H1 (cell line): ENCODE measurements around the gene CDH8. TPM values are rescaled to one million over a fixed set of nuclear protein-coding genes. Genes with fewer than 3 reads are reported as not detected.
"Not testable (repeated sequence)": the region's sequence is repeated elsewhere in the genome, so short reads cannot be mapped to it uniquely, and the experiment has no call there.

Experiments
- CTCF ChIA-PET: fragments of 300-600 bp; sonication (Branson Sonifier 250); formaldehyde crosslinking; loops from one replicate; lab custom pipeline; 2021; ENCODE audit not compliant: partially characterized antibody; lab: Charles Lee
- POLR2A ChIA-PET: fragments of 300-600 bp; sonication (Branson Sonifier 250); formaldehyde crosslinking; loops from one replicate; lab custom pipeline; 2021; ENCODE audit warnings: inconsistent platforms; ENCODE audit not compliant: partially characterized antibody; lab: Charles Lee
- DNase-seq, 2 experiments: peaks; one replicate each; pipeline versions ENCODE4 v3.0.0 to v3.0.0-alpha.2; 2010 to 2022; ENCODE audit warnings: low spot score in 2 of 2, low read depth in 1 of 2, mixed read lengths in 1 of 2
- FAIRE-seq: peaks from 2 replicates; lab custom pipeline; 2011; peaks lifted over from hg19 to GRCh38; lab: Jason Lieb, UNC
- H2AFZ ChIP-seq: 2 replicates; pipeline ENCODE4 v1.8.1; 2012; ENCODE audit warnings: low read length, inconsistent platforms
- H2AK5ac ChIP-seq: 2 replicates; pipeline ENCODE4 v1.6.1; 2013; ENCODE audit warnings: low read depth, low read length
- H2BK120ac ChIP-seq: replicated peaks from 2 replicates; pipeline ENCODE3; 2013; ENCODE audit warnings: low read depth, low read length, inconsistent platforms
- H2BK12ac ChIP-seq: 2 replicates; pipeline ENCODE4 v1.6.1; 2013; ENCODE audit warnings: low read depth, low read length
- H2BK15ac ChIP-seq: 2 replicates; pipeline ENCODE4 v1.6.1; 2013; ENCODE audit warnings: low read length
- H2BK20ac ChIP-seq: 2 replicates; pipeline ENCODE4 v1.6.1; 2013; ENCODE audit warnings: low read length
- H2BK5ac ChIP-seq: 2 replicates; pipeline ENCODE4 v1.6.1; 2013; ENCODE audit warnings: low read depth, low read length
- H3K14ac ChIP-seq: 2 replicates; pipeline ENCODE4 v1.6.1; 2013; ENCODE audit warnings: inconsistent platforms; ENCODE audit not compliant: insufficient read length
- H3K18ac ChIP-seq: 2 replicates; pipeline ENCODE4 v1.6.1; 2013; ENCODE audit warnings: low read length; ENCODE audit errors: extremely low read depth
- H3K23ac ChIP-seq: 2 replicates; pipeline ENCODE4 v1.6.1; 2013; ENCODE audit warnings: inconsistent platforms; ENCODE audit not compliant: insufficient read length
- H3K23me2 ChIP-seq: 2 replicates; pipeline ENCODE4 v1.6.1; 2013; ENCODE audit warnings: low read depth, low read length
- H3K27ac ChIP-seq: 2 replicates; pipeline ENCODE4 v1.6.1; 2011; ENCODE audit warnings: low read depth, low read length, inconsistent platforms
- H3K27me3 ChIP-seq, 4 experiments: replicated peaks in 1 of 4; 1 replicate in 1 of 4; 2 replicates in 3 of 4; pipeline versions ENCODE4 v1.6.1 to v1.8.1; 2011 to 2013; ENCODE audit warnings: low read length in 3 of 4, mild to moderate bottlenecking in 3 of 4, inconsistent platforms in 2 of 4, mixed read lengths in 2 of 4, moderate library complexity in 1 of 4; ENCODE audit not compliant: control insufficient read depth in 3 of 4, insufficient read depth in 3 of 4; ENCODE audit errors: extremely low read depth in 1 of 4
- H3K36me3 ChIP-seq, 4 experiments: 2 replicates each; pipeline versions ENCODE4 v1.6.1 to v1.8.1; 2011 to 2013; ENCODE audit warnings: mild to moderate bottlenecking in 4 of 4, low read length in 3 of 4, moderate library complexity in 2 of 4, control low read depth in 1 of 4, inconsistent platforms in 1 of 4; ENCODE audit not compliant: insufficient read depth in 4 of 4, control insufficient read depth in 2 of 4
- H3K4ac ChIP-seq: replicated peaks from 2 replicates; pipeline ENCODE3; 2013; ENCODE audit warnings: low read length, low read depth, mixed read lengths, inconsistent platforms; ENCODE audit not compliant: insufficient read length
- H3K4me1 ChIP-seq, 4 experiments: replicated peaks in 1 of 4; 1 replicate in 1 of 4; 2 replicates in 3 of 4; pipeline versions ENCODE4 v1.6.1 to v1.8.1; 2011 to 2013; ENCODE audit warnings: low read length in 3 of 4, inconsistent platforms in 2 of 4, mixed read lengths in 1 of 4; ENCODE audit not compliant: insufficient read depth in 4 of 4, control insufficient read depth in 3 of 4
- H3K4me2 ChIP-seq, 2 experiments: 2 replicates each; pipeline versions ENCODE4 v1.6.1 to v1.8.1; 2011 to 2013; ENCODE audit warnings: low read depth in 2 of 2, low read length in 2 of 2, control low read depth in 1 of 2, inconsistent platforms in 1 of 2, mild to moderate bottlenecking in 1 of 2; ENCODE audit not compliant: insufficient read depth in 1 of 2
- H3K4me3 ChIP-seq, 4 experiments: fragments of 200-600, 300-600 bp in 1 of 4; sonication (generic), shearing (Covaris generic), sonication (Bioruptor Twin) in 1 of 4; 2 replicates each; pipeline versions ENCODE4 v1.5.1 to v1.8.1; 2011 to 2016; ENCODE audit warnings: low read length in 4 of 4, low read depth in 3 of 4, control low read depth in 2 of 4, inconsistent platforms in 2 of 4, mild to moderate bottlenecking in 2 of 4, mixed read lengths in 1 of 4, moderate library complexity in 1 of 4; ENCODE audit not compliant: insufficient read depth in 2 of 4; ENCODE audit errors: extremely low read depth in 1 of 4
- H3K56ac ChIP-seq: replicated peaks from 2 replicates; pipeline ENCODE3; 2013; ENCODE audit warnings: low read depth, mild to moderate bottlenecking, mixed read lengths, low read length, inconsistent platforms; ENCODE audit not compliant: insufficient read length
- H3K79me1 ChIP-seq: 2 replicates; pipeline ENCODE4 v1.6.1; 2013; ENCODE audit warnings: low read depth, low read length, control low read depth
- H3K79me2 ChIP-seq, 2 experiments: 2 replicates each; pipeline versions ENCODE4 v1.6.1 to v1.8.1; 2012 to 2013; ENCODE audit warnings: low read length in 2 of 2, mild to moderate bottlenecking in 2 of 2, inconsistent platforms in 1 of 2; ENCODE audit not compliant: insufficient read depth in 2 of 2, control insufficient read depth in 1 of 2
- H3K9ac ChIP-seq, 4 experiments: replicated peaks in 1 of 4; 1 replicate in 1 of 4; 2 replicates in 3 of 4; pipeline versions ENCODE4 v1.6.1 to v1.8.1; 2011 to 2013; ENCODE audit warnings: low read depth in 3 of 4, low read length in 3 of 4, control low read depth in 2 of 4, mild to moderate bottlenecking in 2 of 4, moderate library complexity in 2 of 4, inconsistent platforms in 1 of 4; ENCODE audit errors: extremely low read depth in 1 of 4
- H3K9me3 ChIP-seq, 2 experiments: 2 replicates each; pipeline versions ENCODE4 v1.6.1 to v1.8.1; 2012 to 2013; ENCODE audit warnings: mild to moderate bottlenecking in 2 of 2, moderate library complexity in 2 of 2, control low read depth in 1 of 2, inconsistent platforms in 1 of 2, low read depth in 1 of 2, low read length in 1 of 2, mixed read lengths in 1 of 2; ENCODE audit not compliant: insufficient read depth in 2 of 2
- H4K20me1 ChIP-seq, 2 experiments: replicated peaks in 1 of 2; 2 replicates each; pipeline versions ENCODE3 to v1.8.1; 2011 to 2013; ENCODE audit warnings: inconsistent platforms in 2 of 2, low read length in 2 of 2, mild to moderate bottlenecking in 1 of 2; ENCODE audit not compliant: insufficient read depth in 2 of 2, control insufficient read depth in 1 of 2
- H4K5ac ChIP-seq: 2 replicates; pipeline ENCODE4 v1.6.1; 2013; ENCODE audit warnings: low read length, low read depth, mixed read lengths, inconsistent platforms; ENCODE audit not compliant: insufficient read length
- H4K8ac ChIP-seq: 2 replicates; pipeline ENCODE4 v1.8.0; 2013; ENCODE audit warnings: mild to moderate bottlenecking, moderate library complexity, low read length, inconsistent platforms; ENCODE audit not compliant: insufficient read depth; ENCODE audit errors: extremely low read depth
- H4K91ac ChIP-seq: replicated peaks from 2 replicates; pipeline ENCODE3; 2013; ENCODE audit warnings: low read length, mixed read lengths, inconsistent platforms; ENCODE audit not compliant: insufficient read length
- WGBS, 2 experiments: shearing (Covaris generic) in 1 of 2; methylation state at CpG; one replicate each; pipeline versions ENCODE4 v1.1.6 to v1.1.7; 2013 to 2015; ENCODE audit warnings: low lambda C conversion rate in 2 of 2, mixed read lengths in 2 of 2, inconsistent platforms in 1 of 2, low coverage in 1 of 2, missing lambda C conversion rate in 1 of 2; ENCODE audit not compliant: insufficient replicate concordance in 2 of 2, insufficient coverage in 1 of 2, insufficient read length in 1 of 2; ENCODE audit errors: extremely low coverage in 1 of 2, missing lambda C conversion rate in 1 of 2; 5-methylcytosine and 5-hydroxymethylcytosine counted together
- polyA plus RNA-seq, 7 experiments: library from polyadenylated mRNA; depleted of rRNA in 3 of 7; stranded (reverse) in 5 of 7; unstranded in 2 of 7; fragments of >200 nt in 5 of 7; fragments of 200-250 nt in 2 of 7; gene quantifications; 1 replicate in 5 of 7; 2 replicates in 1 of 7; 4 replicates in 1 of 7; pipeline versions ENCODE4 v1.2.1 to v1.2.3, GENCODE V29; 2011 to 2013; ENCODE audit warnings: missing spikeins in 2 of 7, mixed read lengths in 2 of 7
- total RNA-seq: library from RNA; stranded (reverse); fragmentation: NEBNext Ultra II Directional; extraction: Animal tissue kit (Norgen Biotek cat#: 25700); gene quantifications from 2 replicates; pipeline ENCODE4 v1.2.1, GENCODE V29; 2021

CDH8 gene
- total and polyA plus RNA-seq, 2 of the 8 experiments (the other 6 are each of a cell fraction or from before 2014, with no cell fraction given) = 7.7 to 8.4 TPM

GRCh38 chr16:61699640-61700039, 336.6 kb downstream of the CDH8 start:
- H3K4me3 ChIP-seq, H3K14ac ChIP-seq, H2BK15ac ChIP-seq, H3K23me2 ChIP-seq, H4K5ac ChIP-seq, H3K4me1 ChIP-seq, H4K20me1 ChIP-seq, H2BK12ac ChIP-seq, H2BK120ac ChIP-seq, H3K4ac ChIP-seq, H3K56ac ChIP-seq, FAIRE-seq, H2BK5ac ChIP-seq, H2AFZ ChIP-seq, H3K18ac ChIP-seq, H4K8ac ChIP-seq, H3K4me2 ChIP-seq, H2AK5ac ChIP-seq, H3K79me2 ChIP-seq, H3K27me3 ChIP-seq, H3K79me1 ChIP-seq, DNase-seq, H3K36me3 ChIP-seq, H2BK20ac ChIP-seq, H3K23ac ChIP-seq, CTCF ChIA-PET, H4K91ac ChIP-seq, H3K9ac ChIP-seq, H3K27ac ChIP-seq, POLR2A ChIA-PET, H3K9me3 ChIP-seq: not testable (repeated sequence)
- 97% methylated on average over 4 of the region's 4 CpGs; no CpG with 5 or more reads in 1 of the 2 experiments for WGBS, 2 experiments
